ENCODE measurements around the gene PRKX.
"Not testable (repeated sequence)": the region's sequence is repeated elsewhere in the genome, so short reads cannot be mapped to it uniquely, and the experiment has no call there.

Gene PRKX

DNA sequence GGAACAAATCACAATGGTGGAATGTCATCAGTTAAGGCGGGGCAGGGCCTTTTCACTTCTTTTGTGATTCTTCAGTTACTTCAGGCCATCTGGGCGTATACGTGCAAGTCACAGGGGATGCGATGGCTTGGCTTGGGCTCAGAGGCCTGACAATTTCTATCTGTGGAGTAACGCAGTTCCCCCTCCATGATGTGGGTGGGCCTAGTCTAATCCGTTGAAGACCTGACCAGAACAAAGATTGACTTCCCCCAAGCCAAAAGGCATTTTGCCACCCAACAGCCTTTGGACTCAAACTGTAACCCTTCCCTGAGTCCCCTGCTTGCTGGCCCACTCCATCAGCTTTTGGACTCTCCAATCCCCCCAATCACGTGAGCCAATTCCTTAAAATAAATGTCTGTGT, 153.4 kb downstream of the PRKX start:
- DNase-seq = not testable (repeated sequence)
